Activated CD8-positive, alpha-beta T cell treated with anti-CD3 and anti-CD28 coated beads for 36 hours (primary cell): ENCODE data around the gene OR2A42. TPM values are rescaled to one million over a fixed set of nuclear protein-coding genes. Genes with fewer than 3 reads are reported as not detected.
"Not testable (repeated sequence)": the region's sequence is repeated elsewhere in the genome, so short reads cannot be mapped to it uniquely, and the experiment has no call there.

Experiments used
- ATAC-seq: fragments of 200-7000 bp; cut with Tn5 transposase; one replicate; pipeline ENCODE4 v1.10.0; 2021; ENCODE audit warnings: mild to moderate bottlenecking, moderate library complexity
- CTCF ChIA-PET: fragments of 350-600 bp; sonication (Branson Sonifier 250); formaldehyde crosslinking; loops from one replicate; lab custom pipeline; 2021; ENCODE audit warnings: antibody characterized with exemption; lab: Charles Lee
- POLR2A ChIA-PET: fragments of 350-600 bp; sonication (Branson Sonifier 250); formaldehyde crosslinking; loops from one replicate; lab custom pipeline; 2021; ENCODE audit warnings: antibody characterized with exemption; lab: Charles Lee
- DNase-seq: peaks from one replicate; pipeline ENCODE4 v3.0.0-alpha.2; 2020
- H3K27ac Mint-ChIP-seq: one replicate; pipeline ENCODE4 v1.8.0; 2021; ENCODE audit warnings: mild to moderate bottlenecking, mixed read lengths
- H3K27me3 Mint-ChIP-seq: one replicate; pipeline ENCODE4 v1.8.0; 2021; ENCODE audit warnings: mixed read lengths
- H3K36me3 Mint-ChIP-seq: one replicate; pipeline ENCODE4 v1.8.0; 2021; ENCODE audit warnings: low read depth, mixed read lengths
- H3K4me1 Mint-ChIP-seq: one replicate; pipeline ENCODE4 v1.8.0; 2021; ENCODE audit warnings: low read depth, mixed read lengths
- H3K4me3 Mint-ChIP-seq: one replicate; pipeline ENCODE4 v1.8.0; 2021; ENCODE audit warnings: mild to moderate bottlenecking, moderate library complexity, mixed read lengths
- H3K9me3 Mint-ChIP-seq: one replicate; pipeline ENCODE4 v1.8.0; 2021; ENCODE audit warnings: mixed read lengths
- CTCF ChIP-seq: fragments of 200-600 bp; IDR thresholded peaks from one replicate; pipeline ENCODE4 v1.8.0; 2022; ENCODE audit warnings: antibody characterized with exemption, mild to moderate bottlenecking
- intact Hi-C: fragments of 100-400 bp; cut with micrococcal nuclease; formaldehyde crosslinking; loops from one replicate; pipeline ENCODE4 v1.10.0; 2022
- total RNA-seq, 2 experiments: library from RNA; stranded (reverse); gene quantifications; one replicate each; pipeline ENCODE4 v1.2.3, GENCODE V29; 2021

Gene OR2A42
- total RNA-seq, 2 experiments from 2014 or later, result not detected

DNA sequence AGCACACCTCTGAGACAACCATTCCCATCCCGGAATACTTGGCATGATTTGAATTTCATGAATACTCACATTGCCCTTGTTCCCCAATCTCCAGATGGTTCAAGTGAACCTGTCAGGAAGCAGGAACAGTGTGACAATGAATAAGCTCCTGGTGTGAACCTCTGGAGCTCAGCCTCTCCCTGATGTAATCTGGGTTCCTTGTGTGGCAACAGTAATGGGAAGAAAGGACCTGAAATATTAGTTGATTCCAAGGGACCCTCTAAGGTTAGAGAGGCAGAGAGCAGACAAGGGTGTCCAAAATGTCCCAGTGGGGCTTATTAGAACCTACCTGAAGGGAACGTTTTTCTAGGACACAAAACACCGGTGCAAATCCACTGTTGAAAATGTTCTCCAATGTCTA is 16.7 kb upstream of the OR2A42 start:
- DNase-seq (no peak), ATAC-seq (no peak)
- ChIA-PET POLR2A (no interaction called here), CTCF (no interaction called here)
- no peak for TF ChIP-seq CTCF
- H3K4me3 Mint-ChIP-seq, result no peak overlapping the region
- H3K27ac Mint-ChIP-seq, result no peak overlapping the region
- H3K27me3 Mint-ChIP-seq, result no peaks in the 10 kb centered on the region
- no peaks in the 10 kb centered on the region for H3K36me3 Mint-ChIP-seq
- intact Hi-C loops, result no loop called here
- no peaks in the 10 kb centered on the region for H3K4me1 Mint-ChIP-seq
- H3K9me3 Mint-ChIP-seq, result no peaks in the 10 kb centered on the region

DNA sequence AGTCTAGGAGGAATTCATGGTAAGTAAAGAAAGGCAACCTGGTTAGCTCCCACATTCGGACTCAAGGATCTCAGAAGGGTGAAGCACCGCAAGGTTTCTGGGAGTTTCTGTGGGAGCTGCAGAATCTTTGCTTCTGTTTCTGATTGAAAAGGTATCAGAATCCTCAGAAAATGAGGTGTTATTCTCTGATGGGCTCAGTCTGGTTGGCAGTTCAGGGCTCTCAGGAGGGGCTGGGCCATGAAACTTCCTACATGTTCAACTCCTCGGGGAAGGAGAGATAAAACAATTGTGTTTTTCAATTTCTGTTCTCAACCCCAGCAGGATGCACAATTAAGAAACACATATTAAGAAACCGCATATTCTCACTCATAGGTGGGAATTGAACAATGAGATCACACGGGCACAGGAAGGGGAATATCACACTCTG is 16.1 kb upstream of the OR2A42 start:
- no peak overlapping the region for H3K27ac Mint-ChIP-seq
- H3K4me3 Mint-ChIP-seq, result no peak overlapping the region
- POLR2A ChIA-PET, result no interaction called here
- no peaks in the 10 kb centered on the region for H3K36me3 Mint-ChIP-seq
- ATAC-seq (no peak), DNase-seq (no peak)
- H3K27me3 Mint-ChIP-seq, result no peaks in the 10 kb centered on the region
- H3K4me1 Mint-ChIP-seq, result no peaks in the 10 kb centered on the region
- no peaks in the 10 kb centered on the region for H3K9me3 Mint-ChIP-seq
- intact Hi-C loops, result no loop called here
- CTCF ChIA-PET, result no interaction called here
- TF ChIP-seq CTCF, result no peak

DNA sequence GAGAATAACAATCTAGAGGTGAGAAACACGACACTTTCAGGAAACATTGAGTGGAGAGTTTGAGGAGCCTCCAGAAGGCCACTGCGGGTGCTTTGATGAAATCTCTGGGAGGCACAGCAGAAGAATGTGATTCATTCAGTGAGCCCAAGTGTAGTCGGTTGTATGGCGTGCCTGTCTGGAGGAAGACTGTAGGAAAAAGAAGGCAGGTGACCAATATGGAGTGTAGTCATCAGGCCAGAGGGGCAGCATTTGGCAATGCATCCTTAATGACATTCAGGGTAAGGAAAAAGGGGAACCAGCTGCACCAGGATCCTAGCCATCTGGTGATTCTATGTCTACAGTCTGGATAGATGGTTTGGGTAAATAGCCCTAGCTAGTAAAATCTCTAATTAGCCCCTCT is 12.9 kb upstream of the OR2A42 start:
- H3K4me3 Mint-ChIP-seq, H3K27me3 Mint-ChIP-seq, DNase-seq, POLR2A ChIA-PET, H3K36me3 Mint-ChIP-seq, H3K27ac Mint-ChIP-seq, intact Hi-C loops, CTCF ChIA-PET, H3K9me3 Mint-ChIP-seq, H3K4me1 Mint-ChIP-seq, ATAC-seq: not testable (repeated sequence)

DNA sequence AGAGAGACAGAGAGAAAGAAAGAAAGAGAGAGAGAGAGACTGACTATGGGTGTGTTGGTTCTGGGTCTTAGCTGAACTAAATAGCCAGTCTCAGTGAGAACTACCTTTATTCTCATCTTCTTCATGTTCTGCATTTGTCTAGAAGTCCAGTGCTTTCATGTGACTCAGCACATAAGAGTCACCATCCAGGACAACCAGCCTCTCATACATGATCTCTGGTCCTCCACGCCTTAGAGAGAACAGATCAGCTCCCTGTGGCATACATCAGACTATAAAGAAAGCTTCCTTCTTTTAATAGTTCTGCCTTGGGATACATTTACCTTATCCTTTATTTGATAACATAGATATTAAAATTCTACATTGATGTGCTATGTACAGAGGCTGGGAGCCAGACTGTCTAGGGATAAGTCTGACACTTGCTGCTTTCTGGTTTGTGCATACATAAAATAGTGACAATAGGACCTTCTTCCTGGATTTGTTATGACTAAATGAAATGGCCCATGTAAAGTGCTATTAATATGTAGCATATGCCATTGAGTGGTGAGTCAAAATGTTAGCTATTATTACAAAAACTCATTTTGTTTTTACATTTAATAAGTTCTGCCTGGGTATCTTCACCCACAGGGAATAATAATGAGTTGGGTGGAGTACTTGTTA is 8.4 kb upstream of the OR2A42 start:
- ATAC-seq, H3K4me3 Mint-ChIP-seq, DNase-seq, CTCF ChIA-PET, H3K27me3 Mint-ChIP-seq, H3K27ac Mint-ChIP-seq, H3K4me1 Mint-ChIP-seq, H3K9me3 Mint-ChIP-seq, POLR2A ChIA-PET, H3K36me3 Mint-ChIP-seq, intact Hi-C loops: not testable (repeated sequence)

DNA sequence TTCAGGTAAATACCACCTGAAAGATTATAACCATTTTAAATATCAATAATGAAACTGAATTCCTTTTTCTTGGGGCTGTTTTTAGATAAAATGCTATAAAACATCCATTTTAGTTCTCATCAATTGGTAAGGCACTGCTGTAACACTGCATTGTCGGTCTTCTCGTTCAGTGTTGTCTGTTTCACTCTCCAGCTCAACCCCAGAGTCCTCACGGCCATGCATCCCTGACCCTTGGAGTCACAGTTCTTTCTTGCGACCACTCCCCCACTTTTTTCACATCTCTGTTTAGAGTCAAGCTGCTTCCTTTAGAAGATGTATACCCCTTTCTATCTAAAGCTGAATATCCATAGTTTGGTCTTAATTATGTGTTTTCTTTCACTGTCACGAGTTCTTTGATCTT is 7.6 kb upstream of the OR2A42 start:
- H3K36me3 Mint-ChIP-seq, intact Hi-C loops: not testable (repeated sequence)

DNA sequence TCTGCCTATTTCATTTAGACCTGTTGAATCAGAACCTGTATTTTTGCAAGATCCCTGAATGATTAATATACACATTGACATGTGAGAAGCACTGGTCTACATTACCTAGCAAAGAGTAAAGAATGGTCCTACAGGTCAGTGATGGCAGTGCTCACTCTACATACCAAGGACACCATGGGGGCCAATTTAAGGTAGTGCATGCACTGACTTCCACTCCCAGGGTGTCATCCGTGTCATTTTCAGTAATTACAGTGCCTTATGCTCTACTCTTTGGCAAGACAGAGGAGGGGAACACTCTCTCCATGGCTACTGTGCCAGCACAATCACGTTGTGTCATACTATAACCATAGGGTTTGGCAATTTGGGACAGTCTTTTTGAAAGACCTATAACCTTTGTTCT is 6.0 kb upstream of the OR2A42 start:
- H3K27ac Mint-ChIP-seq, H3K4me1 Mint-ChIP-seq: not testable (repeated sequence)

More for the DNA sequence above, 7.6 kb upstream of the OR2A42 start:
- H3K27me3 Mint-ChIP-seq, H3K4me3 Mint-ChIP-seq, ATAC-seq, H3K4me1 Mint-ChIP-seq, POLR2A ChIA-PET, H3K27ac Mint-ChIP-seq, CTCF ChIA-PET, H3K9me3 Mint-ChIP-seq, DNase-seq: not testable (repeated sequence)

GRCh38 chr7:144238530-144239082 is 799 bp downstream of the OR2A42 start:
- H3K4me1 Mint-ChIP-seq, intact Hi-C loops, H3K27ac Mint-ChIP-seq, ATAC-seq, CTCF ChIA-PET, H3K27me3 Mint-ChIP-seq, DNase-seq, H3K9me3 Mint-ChIP-seq, H3K4me3 Mint-ChIP-seq, H3K36me3 Mint-ChIP-seq, POLR2A ChIA-PET: not testable (repeated sequence)

More for the DNA sequence above, 6.0 kb upstream of the OR2A42 start:
- ATAC-seq, H3K36me3 Mint-ChIP-seq, H3K9me3 Mint-ChIP-seq, POLR2A ChIA-PET, H3K27me3 Mint-ChIP-seq, intact Hi-C loops, CTCF ChIA-PET, H3K4me3 Mint-ChIP-seq, DNase-seq: not testable (repeated sequence)

DNA sequence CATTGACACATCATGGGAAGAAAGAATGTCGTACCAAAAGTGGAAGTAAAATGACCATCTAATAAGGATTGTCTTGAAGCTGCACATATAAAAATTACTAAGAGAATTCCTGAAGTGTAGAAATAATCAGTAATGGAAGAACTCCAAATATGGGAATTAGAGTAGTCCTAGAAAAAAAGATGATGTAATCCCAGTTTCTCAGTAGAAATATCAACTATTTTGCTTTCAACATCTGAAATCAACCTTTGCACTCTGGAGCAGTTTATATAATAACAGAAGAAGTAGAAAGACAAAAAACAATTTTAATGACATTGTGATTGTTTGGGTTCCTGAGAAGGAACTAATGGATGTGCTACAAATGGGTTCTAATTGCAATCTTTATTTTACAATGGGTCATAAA is 6.4 kb downstream of the OR2A42 start:
- DNase-seq, POLR2A ChIA-PET, H3K4me1 Mint-ChIP-seq, CTCF ChIA-PET, H3K9me3 Mint-ChIP-seq, ATAC-seq, H3K27me3 Mint-ChIP-seq, H3K4me3 Mint-ChIP-seq, H3K27ac Mint-ChIP-seq, intact Hi-C loops, H3K36me3 Mint-ChIP-seq: not testable (repeated sequence)

DNA sequence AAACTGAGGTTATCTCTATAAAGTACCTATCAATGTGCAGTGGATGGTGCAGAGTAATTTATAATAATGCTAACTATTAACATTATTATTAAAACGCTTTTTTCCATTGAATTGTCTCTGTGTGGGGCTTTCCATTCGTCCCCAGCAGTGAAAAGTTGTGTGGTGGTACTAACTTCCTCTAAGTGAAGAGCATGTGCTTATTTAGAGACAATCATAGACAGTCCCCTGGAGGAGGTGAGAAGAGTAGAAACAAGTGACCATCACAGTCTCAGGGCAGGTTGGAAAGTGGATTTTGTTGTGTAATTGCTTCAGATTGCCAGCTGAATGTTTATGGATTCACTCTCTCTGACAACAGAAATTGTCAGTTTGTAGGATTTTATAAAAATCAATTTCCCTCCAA is 8.4 kb downstream of the OR2A42 start:
- H3K4me1 Mint-ChIP-seq, POLR2A ChIA-PET, H3K27ac Mint-ChIP-seq, H3K4me3 Mint-ChIP-seq, H3K36me3 Mint-ChIP-seq, ATAC-seq, H3K27me3 Mint-ChIP-seq, intact Hi-C loops, H3K9me3 Mint-ChIP-seq, DNase-seq, CTCF ChIA-PET: not testable (repeated sequence)

GRCh38 chr7:144228810-144229209 is 10.6 kb downstream of the OR2A42 start:
- H3K4me1 Mint-ChIP-seq, DNase-seq, H3K4me3 Mint-ChIP-seq, H3K27me3 Mint-ChIP-seq, CTCF ChIA-PET, H3K9me3 Mint-ChIP-seq, ATAC-seq, H3K27ac Mint-ChIP-seq, H3K36me3 Mint-ChIP-seq, POLR2A ChIA-PET, intact Hi-C loops: not testable (repeated sequence)
